Measurements from ENCODE around the gene GRK4.

GRK4 gene

DNA sequence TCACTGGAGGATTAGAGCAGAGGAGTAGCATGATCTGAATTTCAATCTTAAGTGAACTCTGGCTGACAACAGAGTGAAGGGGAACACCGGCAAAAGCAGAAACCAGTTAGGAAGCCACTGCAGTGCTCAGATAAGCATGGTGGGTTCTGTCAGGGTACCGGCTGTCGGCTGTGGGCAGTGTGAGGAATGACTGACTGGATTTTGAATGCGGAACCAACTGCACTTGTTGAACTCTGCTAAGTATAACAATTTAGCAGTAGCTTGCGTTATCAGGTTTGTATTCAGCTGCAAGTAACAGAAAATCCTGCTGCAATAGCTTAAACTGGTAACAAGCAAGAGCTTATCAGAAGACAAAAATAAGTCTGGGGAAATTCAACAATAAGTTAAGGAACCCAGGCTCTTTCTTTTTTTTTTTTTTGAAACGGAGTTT lies 116.3 kb downstream of the GRK4 start:
- Histone ChIP-seq H3K4me1 (ENCODE audit: control insufficient read depth, insufficient read depth, low read length) (0 out of 2 replicates have a peak, but pooled peaks cover 2% of the 10 kb centered on the region), H3K36me3 (ENCODE audit: control insufficient read depth in 2 of 2, insufficient read depth in 1 of 2, low read length in 2 of 2) (no peaks in the 10 kb centered on the region), H3K9me3 (ENCODE audit: control insufficient read depth, insufficient read depth, low read depth, low read length) (no peaks in the 10 kb centered on the region), H3K4me3 (ENCODE audit: low read depth, low read length) (no peak overlapping the region), H3K27ac (ENCODE audit: extremely low read depth, low read depth, low read length) (no peak overlapping the region)
- POLR2A ChIA-PET: interaction anchor here (0.7 kb wide), 1 partner anchor 171 kb away, joined by 4 read pairs; no protein-coding TSS in a partner anchor
- TF ChIP-seq, protein P1, sequence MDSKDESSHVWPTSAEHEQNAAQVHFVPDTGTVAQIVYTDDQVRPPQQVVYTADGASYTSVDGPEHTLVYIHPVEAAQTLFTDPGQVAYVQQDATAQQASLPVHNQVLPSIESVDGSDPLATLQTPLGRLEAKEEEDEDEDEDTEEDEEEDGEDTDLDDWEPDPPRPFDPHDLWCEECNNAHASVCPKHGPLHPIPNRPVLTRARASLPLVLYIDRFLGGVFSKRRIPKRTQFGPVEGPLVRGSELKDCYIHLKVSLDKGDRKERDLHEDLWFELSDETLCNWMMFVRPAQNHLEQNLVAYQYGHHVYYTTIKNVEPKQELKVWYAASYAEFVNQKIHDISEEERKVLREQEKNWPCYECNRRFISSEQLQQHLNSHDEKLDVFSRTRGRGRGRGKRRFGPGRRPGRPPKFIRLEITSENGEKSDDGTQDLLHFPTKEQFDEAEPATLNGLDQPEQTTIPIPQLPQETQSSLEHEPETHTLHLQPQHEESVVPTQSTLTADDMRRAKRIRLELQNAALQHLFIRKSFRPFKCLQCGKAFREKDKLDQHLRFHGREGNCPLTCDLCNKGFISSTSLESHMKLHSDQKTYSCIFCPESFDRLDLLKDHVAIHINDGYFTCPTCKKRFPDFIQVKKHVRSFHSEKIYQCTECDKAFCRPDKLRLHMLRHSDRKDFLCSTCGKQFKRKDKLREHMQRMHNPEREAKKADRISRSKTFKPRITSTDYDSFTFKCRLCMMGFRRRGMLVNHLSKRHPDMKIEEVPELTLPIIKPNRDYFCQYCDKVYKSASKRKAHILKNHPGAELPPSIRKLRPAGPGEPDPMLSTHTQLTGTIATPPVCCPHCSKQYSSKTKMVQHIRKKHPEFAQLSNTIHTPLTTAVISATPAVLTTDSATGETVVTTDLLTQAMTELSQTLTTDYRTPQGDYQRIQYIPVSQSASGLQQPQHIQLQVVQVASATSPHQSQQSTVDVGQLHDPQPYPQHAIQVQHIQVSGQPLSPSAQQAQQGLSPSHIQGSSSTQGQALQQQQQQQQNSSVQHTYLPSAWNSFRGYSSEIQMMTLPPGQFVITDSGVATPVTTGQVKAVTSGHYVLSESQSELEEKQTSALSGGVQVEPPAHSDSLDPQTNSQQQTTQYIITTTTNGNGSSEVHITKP (tag by site-specific recombination; IDR thresholded peaks at IDR 0.05): no peak
- TF ChIP-seq ZIC2 (tag by site-specific recombination; IDR thresholded peaks at IDR 0.05): no peak
- no peak for TF ChIP-seq ZNF624 (tag by site-specific recombination; IDR thresholded peaks at IDR 0.05)
- no peak for TF ChIP-seq ZNF843 (tag by site-specific recombination; IDR thresholded peaks at IDR 0.05)
- TF ChIP-seq ZNF555 (tag by site-specific recombination; conservative IDR thresholded peaks at IDR 0.05): no peak
- TF ChIP-seq PRDM1 (tag by site-specific recombination; IDR thresholded peaks at IDR 0.05): no peak
- no peak for TF ChIP-seq KLF8 (tag by site-specific recombination; IDR thresholded peaks at IDR 0.05)
- TF ChIP-seq KLF1 (tag by site-specific recombination; IDR thresholded peaks at IDR 0.05): no peak
- TF ChIP-seq ZNF292 (tag by site-specific recombination; IDR thresholded peaks at IDR 0.05; ENCODE audit: borderline replicate concordance, low read depth): no peak
- TF ChIP-seq, protein P2, sequence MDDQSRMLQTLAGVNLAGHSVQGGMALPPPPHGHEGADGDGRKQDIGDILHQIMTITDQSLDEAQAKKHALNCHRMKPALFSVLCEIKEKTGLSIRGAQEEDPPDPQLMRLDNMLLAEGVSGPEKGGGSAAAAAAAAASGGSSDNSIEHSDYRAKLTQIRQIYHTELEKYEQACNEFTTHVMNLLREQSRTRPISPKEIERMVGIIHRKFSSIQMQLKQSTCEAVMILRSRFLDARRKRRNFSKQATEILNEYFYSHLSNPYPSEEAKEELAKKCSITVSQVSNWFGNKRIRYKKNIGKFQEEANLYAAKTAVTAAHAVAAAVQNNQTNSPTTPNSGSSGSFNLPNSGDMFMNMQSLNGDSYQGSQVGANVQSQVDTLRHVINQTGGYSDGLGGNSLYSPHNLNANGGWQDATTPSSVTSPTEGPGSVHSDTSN (CRISPR knock-in tag; IDR thresholded peaks at IDR 0.05): no peak
- no peak for TF ChIP-seq ZNF792 (tag by site-specific recombination; IDR thresholded peaks at IDR 0.05)
- TF ChIP-seq ZSCAN23 (tag by site-specific recombination; IDR thresholded peaks at IDR 0.05): no peak
- no peak for TF ChIP-seq FEZF1 (tag by site-specific recombination; IDR thresholded peaks at IDR 0.05)
- TF ChIP-seq HOXD13 (CRISPR knock-in tag; IDR thresholded peaks at IDR 0.05; ENCODE audit: borderline replicate concordance): no peak
- TF ChIP-seq, protein P3, sequence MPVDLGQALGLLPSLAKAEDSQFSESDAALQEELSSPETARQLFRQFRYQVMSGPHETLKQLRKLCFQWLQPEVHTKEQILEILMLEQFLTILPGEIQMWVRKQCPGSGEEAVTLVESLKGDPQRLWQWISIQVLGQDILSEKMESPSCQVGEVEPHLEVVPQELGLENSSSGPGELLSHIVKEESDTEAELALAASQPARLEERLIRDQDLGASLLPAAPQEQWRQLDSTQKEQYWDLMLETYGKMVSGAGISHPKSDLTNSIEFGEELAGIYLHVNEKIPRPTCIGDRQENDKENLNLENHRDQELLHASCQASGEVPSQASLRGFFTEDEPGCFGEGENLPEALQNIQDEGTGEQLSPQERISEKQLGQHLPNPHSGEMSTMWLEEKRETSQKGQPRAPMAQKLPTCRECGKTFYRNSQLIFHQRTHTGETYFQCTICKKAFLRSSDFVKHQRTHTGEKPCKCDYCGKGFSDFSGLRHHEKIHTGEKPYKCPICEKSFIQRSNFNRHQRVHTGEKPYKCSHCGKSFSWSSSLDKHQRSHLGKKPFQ (tag by site-specific recombination; IDR thresholded peaks at IDR 0.05): no peak
- TF ChIP-seq YY2 (tag by site-specific recombination; IDR thresholded peaks at IDR 0.05): no peak
- no peak for TF ChIP-seq ZNF146 (tag by site-specific recombination; IDR thresholded peaks at IDR 0.05)
- no peak for TF ChIP-seq ZNF155 (tag by site-specific recombination; IDR thresholded peaks at IDR 0.05)
- no peak for TF ChIP-seq IKZF3 (tag by site-specific recombination; IDR thresholded peaks at IDR 0.05)
- CTCF ChIA-PET: interaction anchor here (0.6 kb wide), 1 partner anchor 72 kb away, joined by 3 read pairs; no protein-coding TSS in a partner anchor

DNA sequence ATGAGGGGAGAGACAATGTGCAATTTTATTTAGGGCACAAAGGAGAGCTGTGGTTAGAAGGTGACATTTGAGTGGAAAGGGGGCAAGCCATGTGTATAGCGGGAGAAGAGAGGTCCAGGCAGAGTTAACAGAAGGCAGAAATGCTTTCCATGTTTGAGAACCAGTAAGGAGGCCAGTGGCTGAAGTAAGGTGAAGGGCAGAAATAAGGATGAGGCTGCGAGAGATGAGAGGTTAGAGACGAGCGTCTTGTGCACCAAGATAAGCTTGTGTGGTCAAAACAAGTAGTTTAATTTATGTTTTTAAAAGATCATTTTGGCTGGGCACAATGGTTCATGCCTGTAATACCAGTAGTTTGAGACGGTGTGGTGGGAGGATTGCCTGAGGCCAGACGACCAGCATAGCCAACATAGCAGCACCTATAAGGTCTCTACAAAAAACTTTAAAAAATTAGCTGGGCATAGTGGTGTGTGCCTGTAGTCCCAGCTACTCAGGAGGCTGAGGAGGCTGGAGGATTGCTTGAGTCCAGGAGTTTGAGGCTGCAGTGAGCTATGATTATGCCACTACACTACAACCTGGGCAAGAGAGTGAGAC lies 119.6 kb downstream of the GRK4 start:
- Histone ChIP-seq H3K4me3 (ENCODE audit: low read depth, low read length) (no peak overlapping the region), H3K27ac (ENCODE audit: extremely low read depth, low read depth, low read length) (no peak overlapping the region), H3K36me3 (ENCODE audit: control insufficient read depth in 2 of 2, insufficient read depth in 1 of 2, low read length in 2 of 2) (peaks cover 0 to 12% of the 10 kb centered on the region in 2 experiments; a peak in 1 of 3 replicates), H3K4me1 (ENCODE audit: control insufficient read depth, insufficient read depth, low read length) (no peaks in the 10 kb centered on the region), H3K9me3 (ENCODE audit: control insufficient read depth, insufficient read depth, low read depth, low read length) (no peaks in the 10 kb centered on the region)
- POLR2A ChIA-PET: interaction anchor here (1.7 kb wide), 1 partner anchor 8 kb away, joined by 5 read pairs; the partner anchor contains the start of genes HTT and HTT-AS
- CTCF ChIA-PET: interaction anchor here (0.5 to 1.9 kb wide), 3 partner anchors 24 to 362 kb away, joined by 3 to 7 read pairs (median 3); no protein-coding TSS in a partner anchor
- TF ChIP-seq, protein P4, sequence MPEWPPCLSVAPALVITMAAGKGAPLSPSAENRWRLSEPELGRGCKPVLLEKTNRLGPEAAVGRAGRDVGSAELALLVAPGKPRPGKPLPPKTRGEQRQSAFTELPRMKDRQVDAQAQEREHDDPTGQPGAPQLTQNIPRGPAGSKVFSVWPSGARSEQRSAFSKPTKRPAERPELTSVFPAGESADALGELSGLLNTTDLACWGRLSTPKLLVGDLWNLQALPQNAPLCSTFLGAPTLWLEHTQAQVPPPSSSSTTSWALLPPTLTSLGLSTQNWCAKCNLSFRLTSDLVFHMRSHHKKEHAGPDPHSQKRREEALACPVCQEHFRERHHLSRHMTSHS (tag by site-specific recombination; IDR thresholded peaks at IDR 0.05): no peak
- TF ChIP-seq ZNF768 (tag by site-specific recombination; IDR thresholded peaks at IDR 0.05): no peak
- TF ChIP-seq ZNF121 (tag by site-specific recombination; IDR thresholded peaks at IDR 0.05): no peak
- no peak for TF ChIP-seq ZNF473 (tag by site-specific recombination; IDR thresholded peaks at IDR 0.05)
- 0 out of 2 replicates have a peak, but pooled peaks have one; percentile 23 for TF ChIP-seq ZBTB17 (tag by site-specific recombination; IDR thresholded peaks at IDR 0.05)

All from HEK293 (cell line).